SK-N-SH (cell line): Measurements from ENCODE around the gene DSCAML1. TPM values are rescaled to one million over a fixed set of nuclear protein-coding genes. Genes with fewer than 3 reads are reported as not detected.

Source experiments
- CTCF ChIA-PET: fragments of 300-600, 350-600 bp; formaldehyde crosslinking; extraction: SDS; loops from one replicate; lab custom pipeline; 2021; lab: Yijun Ruan, JAX
- POLR2A ChIA-PET: fragments of 350-600 bp; sonication (Branson Sonifier 250); formaldehyde crosslinking; extraction: SDS; loops from one replicate; lab custom pipeline; 2020; ENCODE audit warnings: antibody characterized with exemption, inconsistent platforms; lab: Yijun Ruan, JAX
- DNase-seq: peaks from one replicate; pipeline ENCODE4 v3.0.0; 2012
- H2AFZ ChIP-seq: fragments of 200-600 bp; sonication (generic); 2 replicates; pipeline ENCODE4 v1.8.1; 2016; ENCODE audit warnings: antibody characterized with exemption, mild to moderate bottlenecking, low read depth
- H3F3A ChIP-seq: fragments of 200-600 bp; sonication (generic); replicated peaks from 2 replicates; pipeline ENCODE3; 2016; ENCODE audit warnings: antibody characterized with exemption, mild to moderate bottlenecking; ENCODE audit not compliant: insufficient read depth
- H3K27ac ChIP-seq, 2 experiments: fragments of 200-500 bp in 1 of 2; fragments of 200-600 bp in 1 of 2; sonication (Bioruptor generic) in 1 of 2; sonication (generic), shearing (Covaris generic) in 1 of 2; 2 replicates each; pipeline versions ENCODE4 v1.5.1 to v1.6.1; 2014 to 2016; ENCODE audit warnings: low read depth in 2 of 2, inconsistent platforms in 1 of 2, low read length in 1 of 2, mild to moderate bottlenecking in 1 of 2, mixed read lengths in 1 of 2
- H3K27me3 ChIP-seq: fragments of 200-600 bp; sonication (generic), shearing (Covaris generic); 2 replicates; pipeline ENCODE4 v1.6.1; 2016; ENCODE audit warnings: mixed run types; ENCODE audit not compliant: insufficient read depth
- H3K36me3 ChIP-seq, 2 experiments: fragments of 200-500 bp in 1 of 2; fragments of 200-600 bp in 1 of 2; sonication (Bioruptor generic) in 1 of 2; sonication (generic) in 1 of 2; replicated peaks in 1 of 2; 2 replicates each; pipeline versions ENCODE3 to v1.5.1; 2014 to 2016; ENCODE audit warnings: low read length in 1 of 2, mild to moderate bottlenecking in 1 of 2; ENCODE audit not compliant: insufficient read depth in 2 of 2, control insufficient read depth in 1 of 2
- H3K4me1 ChIP-seq, 2 experiments: fragments of 200-500 bp in 1 of 2; fragments of 200-600 bp in 1 of 2; sonication (Bioruptor generic) in 1 of 2; sonication (generic), shearing (Covaris generic) in 1 of 2; 2 replicates each; pipeline versions ENCODE4 v1.5.1 to v1.6.1; 2014 to 2016; ENCODE audit warnings: low read depth in 1 of 2, low read length in 1 of 2, mixed run types in 1 of 2; ENCODE audit not compliant: insufficient read depth in 2 of 2, control insufficient read depth in 1 of 2
- H3K4me2 ChIP-seq: fragments of 200-600 bp; sonication (generic), shearing (Covaris generic); 2 replicates; pipeline ENCODE4 v1.6.1; 2017; ENCODE audit warnings: mixed run types
- H3K4me3 ChIP-seq, 2 experiments: fragments of 200-500 bp in 1 of 2; fragments of 200-600 bp in 1 of 2; sonication (Bioruptor generic) in 1 of 2; sonication (generic), shearing (Covaris generic) in 1 of 2; 2 replicates each; pipeline versions ENCODE4 v1.5.1 to v1.8.1; 2014 to 2016; ENCODE audit warnings: low read depth in 2 of 2, inconsistent platforms in 1 of 2, low read length in 1 of 2, mild to moderate bottlenecking in 1 of 2, mixed read lengths in 1 of 2, moderate library complexity in 1 of 2
- H3K79me2 ChIP-seq: fragments of 200-600 bp; sonication (generic); 2 replicates; pipeline ENCODE4 v1.8.1; 2017; ENCODE audit warnings: mild to moderate bottlenecking; ENCODE audit not compliant: insufficient read depth
- H3K9ac ChIP-seq: fragments of 200-600 bp; sonication (generic); 2 replicates; pipeline ENCODE4 v1.6.1; 2017; ENCODE audit warnings: mixed run types
- H3K9me2 ChIP-seq: fragments of 200-600 bp; sonication (generic); 2 replicates; pipeline ENCODE4 v1.6.1; 2017; ENCODE audit warnings: mixed run types
- H3K9me3 ChIP-seq: fragments of 200-600 bp; sonication (generic); 2 replicates; pipeline ENCODE4 v1.6.1; 2017; ENCODE audit warnings: mixed run types, mild to moderate bottlenecking, moderate library complexity
- H4K20me1 ChIP-seq: fragments of 200-600 bp; sonication (generic); 2 replicates; pipeline ENCODE4 v1.6.1; 2017; ENCODE audit warnings: mild to moderate bottlenecking, mixed run types; ENCODE audit not compliant: insufficient read depth
- CTCF ChIP-seq: fragments of 200-600 bp; sonication (generic); IDR thresholded peaks from 2 replicates; pipeline ENCODE4 v1.6.1; 2017; ENCODE audit warnings: antibody characterized with exemption, mild to moderate bottlenecking, moderate library complexity
- EP300 ChIP-seq, 2 experiments: IDR thresholded peaks; 2 replicates each; pipeline versions ENCODE4 v1.4.0 to v1.6.1; 2012; ENCODE audit warnings: borderline replicate concordance in 1 of 2, low read depth in 1 of 2, low read length in 1 of 2
- EZH2phosphoT487 ChIP-seq: fragments of 200-600 bp; sonication (generic); IDR thresholded peaks from 2 replicates; pipeline ENCODE4 v1.6.1; 2017; ENCODE audit warnings: low read depth, mixed run types, mild to moderate bottlenecking, antibody characterized with exemption, moderate library complexity, borderline replicate concordance
- FOSL2 ChIP-seq: IDR thresholded peaks from 2 replicates; pipeline ENCODE4 v1.4.0; 2012; ENCODE audit warnings: low read depth, mild to moderate bottlenecking, moderate library complexity, borderline replicate concordance
- GABPA ChIP-seq: IDR thresholded peaks from 2 replicates; pipeline ENCODE4 v1.4.0; 2012; ENCODE audit warnings: low read depth, mild to moderate bottlenecking
- IRF3 ChIP-seq: fragments of 150-350 bp; IDR thresholded peaks from 2 replicates; pipeline ENCODE4 v1.6.1; 2016; ENCODE audit warnings: mild to moderate bottlenecking, low read depth, low read length
- MEF2A ChIP-seq: IDR thresholded peaks from 2 replicates; pipeline ENCODE4 v1.4.0; 2012; ENCODE audit warnings: low read depth, borderline replicate concordance
- MXI1 ChIP-seq: IDR thresholded peaks from 2 replicates; pipeline ENCODE4 v1.6.1; 2012; ENCODE audit warnings: mild to moderate bottlenecking, low read depth, low read length, improper control_type of control experiment
- NFIC ChIP-seq: IDR thresholded peaks from 2 replicates; pipeline ENCODE4 v1.4.0; 2012; ENCODE audit warnings: borderline replicate concordance
- NRF1 ChIP-seq: IDR thresholded peaks from 2 replicates; pipeline ENCODE4 v1.6.1; 2012; ENCODE audit warnings: low read depth, mild to moderate bottlenecking, low read length
- POLR2AphosphoS5 ChIP-seq: IDR thresholded peaks from 2 replicates; pipeline ENCODE4 v1.6.1; 2012; ENCODE audit warnings: low read depth, low read length
- RAD21 ChIP-seq: IDR thresholded peaks from 2 replicates; pipeline ENCODE4 v1.6.1; 2012; ENCODE audit warnings: mild to moderate bottlenecking, low read length
- RCOR1 ChIP-seq: fragments of 150-350 bp; IDR thresholded peaks from 2 replicates; pipeline ENCODE4 v1.6.1; 2017; ENCODE audit warnings: antibody characterized with exemption, low read length
- SIN3A ChIP-seq: IDR thresholded peaks from 2 replicates; pipeline ENCODE4 v1.6.1; 2012; ENCODE audit warnings: low read depth, mild to moderate bottlenecking, low read length, moderate library complexity, borderline replicate concordance
- SMC3 ChIP-seq: IDR thresholded peaks from 2 replicates; pipeline ENCODE4 v1.6.1; 2012; ENCODE audit warnings: low read depth, low read length, improper control_type of control experiment
- TCF12 ChIP-seq: IDR thresholded peaks from 2 replicates; pipeline ENCODE4 v1.4.0; 2012
- TEAD4 ChIP-seq: IDR thresholded peaks from 2 replicates; pipeline ENCODE4 v1.4.0; 2012; ENCODE audit warnings: mild to moderate bottlenecking, borderline replicate concordance; ENCODE audit not compliant: insufficient read depth
- USF1 ChIP-seq: IDR thresholded peaks from 2 replicates; pipeline ENCODE4 v1.4.0; 2012; ENCODE audit warnings: low read depth, borderline replicate concordance
- ZBTB33 ChIP-seq: IDR thresholded peaks from 2 replicates; pipeline ENCODE4 v1.4.0; 2012; ENCODE audit warnings: low read depth, borderline replicate concordance
- WGBS: methylation state at CpG from one replicate; pipeline ENCODE4 v1.1.6; 2017; ENCODE audit warnings: low lambda C conversion rate; 5-methylcytosine and 5-hydroxymethylcytosine counted together
- polyA plus RNA-seq, 3 experiments: library from polyadenylated mRNA; depleted of rRNA; stranded (reverse); fragments of >200 nt; gene quantifications; 2 replicates each; pipeline ENCODE4 v1.2.3, GENCODE V29; 2012

Gene DSCAML1
- polyA plus RNA-seq, 1 of the 3 experiments (the other 2 are of a cell fraction): not detected

- Histone ChIP-seq H3F3A (no peaks in the 10 kb centered on the region), H3K4me2 (no peak overlapping the region), H3K27me3 (0 out of 2 replicates have a peak, but pooled peaks cover 5% of the 10 kb centered on the region), H3K27ac (no peak overlapping the region), H4K20me1 (no peaks in the 10 kb centered on the region), H3K79me2 (no peaks in the 10 kb centered on the region), H3K36me3 (no peaks in the 10 kb centered on the region), H3K9me2 (no peaks in the 10 kb centered on the region), H2AFZ (no peak overlapping the region), H3K4me1 (no peaks in the 10 kb centered on the region; a peak in 1 of 4 replicates), H3K9ac (no peak overlapping the region), H3K4me3 (no peak overlapping the region), H3K9me3 (no peaks in the 10 kb centered on the region)
- ChIA-PET POLR2A (interaction anchor here (1.9 kb wide), 1 partner anchor 15 kb away, joined by 5 read pairs; no protein-coding TSS in a partner anchor), CTCF (interaction anchor here (0.9 to 1.7 kb wide), 4 partner anchors 10 to 267 kb away, joined by 3 to 6 read pairs (median 4); no protein-coding TSS in a partner anchor)
- DNase-seq: no peak
- TF ChIP-seq GABPA: no peak
- TF ChIP-seq MEF2A: no peak
- TF ChIP-seq IRF3: no peak
- TF ChIP-seq NFIC: no peak
- TF ChIP-seq EZH2phosphoT487: no peak
- TF ChIP-seq SIN3A: no peak
- no peak for TF ChIP-seq FOSL2
- TF ChIP-seq TEAD4: no peak
- TF ChIP-seq ZBTB33: no peak
- TF ChIP-seq RCOR1: no peak
- TF ChIP-seq NRF1: no peak
- no peak for TF ChIP-seq SMC3
- no peak for TF ChIP-seq USF1
- no peak for TF ChIP-seq CTCF
- no peak for TF ChIP-seq TCF12
- TF ChIP-seq EP300 (IDR thresholded peaks at IDR 0.05; ENCODE audit: borderline replicate concordance in 1 of 2, low read depth in 1 of 2, low read length in 1 of 2): no peak
- no peak for TF ChIP-seq POLR2AphosphoS5
- no peak for TF ChIP-seq RAD21
- TF ChIP-seq MXI1: no peak
- WGBS: 35% methylated on average over 7 of the region's 7 CpGs
These were observed 246.6 kb downstream of the DSCAML1 start for GRCh38 chr11:117550466-117550865.
